ENCODE data around the gene LATS2. TPM values are rescaled to one million over a fixed set of nuclear protein-coding genes. Genes with fewer than 3 reads are reported as not detected.

The LATS2 gene
- total and polyA plus RNA-seq, 2 of the 8 experiments (the other 6 are each of a cell fraction or from before 2014, with no cell fraction given) = 8.3 to 26.2 TPM

DNA sequence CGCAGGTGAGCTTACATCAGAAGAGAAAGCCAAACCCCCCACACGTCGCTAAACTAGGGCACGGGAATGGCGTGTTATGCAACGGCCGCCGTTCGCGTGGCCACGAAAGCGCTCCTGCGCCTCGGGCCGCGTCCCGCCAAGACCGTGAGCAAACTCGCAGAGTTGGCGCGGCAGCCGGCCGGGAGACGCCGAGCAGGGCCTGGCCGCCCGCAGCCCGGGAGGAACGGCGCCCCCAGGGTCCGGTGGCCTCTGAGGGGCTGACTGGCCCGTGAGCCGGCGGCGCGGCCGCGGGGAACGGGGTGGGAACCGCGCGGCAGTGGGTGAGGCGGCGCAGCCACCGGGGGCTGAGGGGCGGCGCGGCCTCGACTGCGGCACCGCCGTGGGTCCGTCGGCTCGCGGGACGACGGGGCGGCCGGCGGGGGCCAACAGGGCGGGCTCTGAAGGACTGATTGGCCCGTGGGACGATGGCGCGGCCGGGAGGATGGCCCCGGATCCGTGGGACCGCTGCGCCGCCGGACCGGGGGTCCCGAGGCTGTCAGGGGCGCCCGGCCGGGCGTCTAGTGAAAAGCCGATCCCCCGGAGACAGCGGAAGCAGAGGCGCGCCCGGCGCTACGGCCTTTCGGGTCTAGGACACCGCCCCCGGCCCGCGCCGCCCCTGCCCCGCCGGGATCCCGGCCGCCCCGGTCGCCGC, 903 bp downstream of the LATS2 start:
- DNase-seq (ENCODE audit: low read depth in 1 of 2, low spot score in 2 of 2) = peak in 1 of 2 experiments; percentile 62
- WGBS, 2 experiments (ENCODE audit: extremely low coverage in 1 of 2, insufficient coverage in 1 of 2, insufficient read length in 1 of 2, insufficient replicate concordance in 2 of 2, low coverage in 1 of 2, low lambda C conversion rate in 2 of 2, missing lambda C conversion rate in 1 of 2) = 1% methylated on average over 22 of the region's 100 CpGs; no CpG with 5 or more reads in 1 of the 2 experiments
- no peak for FAIRE-seq
- peak overlapping the region; percentile 92 for H2BK12ac ChIP-seq (ENCODE audit: low read depth, low read length)
- H3K27me3 ChIP-seq (replicated peaks in 1 of 4; ENCODE audit: control insufficient read depth in 3 of 4, extremely low read depth in 1 of 4, insufficient read depth in 3 of 4, low read length in 3 of 4) = no peaks in the 10 kb centered on the region
- H3K18ac ChIP-seq (ENCODE audit: extremely low read depth, low read length) = peak overlapping the region; percentile 60
- H3K56ac ChIP-seq (replicated peaks; ENCODE audit: insufficient read length, low read depth, low read length) = peak overlapping the region; percentile 79
- peaks cover 13 to 48% of the 10 kb centered on the region in 2 experiments for H3K79me2 ChIP-seq (ENCODE audit: control insufficient read depth in 1 of 2, insufficient read depth in 2 of 2, low read length in 2 of 2)
- no peak overlapping the region for H3K23ac ChIP-seq (ENCODE audit: insufficient read length)
- H3K4me1 ChIP-seq (replicated peaks in 1 of 4; ENCODE audit: control insufficient read depth in 3 of 4, insufficient read depth in 4 of 4, low read length in 3 of 4) = peaks cover 0 to 5% (median 5%) of the 10 kb centered on the region in 4 experiments; a peak in 4 of 7 replicates
- no peak overlapping the region for H2BK20ac ChIP-seq (ENCODE audit: low read length)
- no peak overlapping the region for H2AK5ac ChIP-seq (ENCODE audit: low read depth, low read length)
- H4K8ac ChIP-seq (ENCODE audit: extremely low read depth, insufficient read depth, low read length) = peak overlapping the region; percentile 86
- H3K9ac ChIP-seq (replicated peaks in 1 of 4; ENCODE audit: extremely low read depth in 1 of 4, low read depth in 3 of 4, low read length in 3 of 4) = peak overlapping the region; percentile 89 to 100 (median 91)
- H3K9me3 ChIP-seq (ENCODE audit: insufficient read depth in 2 of 2, low read depth in 1 of 2, low read length in 1 of 2) = no peaks in the 10 kb centered on the region
- peak overlapping the region; percentile 97; the same call in 1 of the 2 replicates for H3K27ac ChIP-seq (ENCODE audit: low read depth, low read length)
- no peak overlapping the region for H3K14ac ChIP-seq (ENCODE audit: insufficient read length)
- peak overlapping the region; percentile 75 to 88 for H3K4me2 ChIP-seq (ENCODE audit: insufficient read depth in 1 of 2, low read depth in 2 of 2, low read length in 2 of 2)
- H3K4ac ChIP-seq (replicated peaks; ENCODE audit: insufficient read length, low read depth, low read length) = no peak overlapping the region
- H3K4me3 ChIP-seq (ENCODE audit: extremely low read depth in 1 of 4, insufficient read depth in 2 of 4, low read depth in 3 of 4, low read length in 4 of 4) = peak overlapping the region; percentile 83 to 97 (median 88)
- H3K36me3 ChIP-seq (ENCODE audit: control insufficient read depth in 2 of 4, insufficient read depth in 4 of 4, low read length in 3 of 4) = no peaks in the 10 kb centered on the region
- peak overlapping the region; percentile 92; the same call in 1 of the 2 replicates for H2BK15ac ChIP-seq (ENCODE audit: low read length)
- POLR2A ChIA-PET (ENCODE audit: partially characterized antibody) = interaction anchor here (0.8 to 4.9 kb wide), 25 partner anchors 9 to 117 kb away, joined by 3 to 45 read pairs (median 6); partner anchors contain the start of genes MRPL57 and SKA3
- H2BK5ac ChIP-seq (ENCODE audit: low read depth, low read length) = no peak overlapping the region; the same call in 1 of the 2 replicates
- peaks cover 4% of the 10 kb centered on the region; the same call in 1 of the 2 replicates for H3K23me2 ChIP-seq (ENCODE audit: low read depth, low read length)
- CTCF ChIA-PET (ENCODE audit: partially characterized antibody) = interaction anchor here (0.6 to 1.5 kb wide), 2 partner anchors 11 to 353 kb away, joined by 3 read pairs; no protein-coding TSS in a partner anchor
- H3K79me1 ChIP-seq (ENCODE audit: low read depth, low read length) = peaks cover 5% of the 10 kb centered on the region
- no peak overlapping the region for H2AFZ ChIP-seq (ENCODE audit: low read length)
- peak overlapping the region; percentile 46 for H4K5ac ChIP-seq (ENCODE audit: insufficient read length, low read depth, low read length)
- peaks cover 14 to 28% of the 10 kb centered on the region in 2 experiments for H4K20me1 ChIP-seq (replicated peaks in 1 of 2; ENCODE audit: control insufficient read depth in 1 of 2, insufficient read depth in 2 of 2, low read length in 2 of 2)
- H2BK120ac ChIP-seq (replicated peaks; ENCODE audit: low read depth, low read length) = no peak overlapping the region
- H4K91ac ChIP-seq (replicated peaks; ENCODE audit: insufficient read length, low read length) = peak overlapping the region; percentile 65
- TF ChIP-seq TBP (IDR thresholded peaks at IDR 0.05; ENCODE audit: low read depth, low read length) (peak; percentile 42; the same call in 1 of the 2 replicates), POLR2A (IDR thresholded peaks at IDR 0.05; ENCODE audit: control extremely low read depth in 1 of 2, low read depth in 2 of 2, low read length in 2 of 2) (peak in 1 of 2 experiments; percentile 34; a peak in 2 of 3 replicates), PHF8 (conservative IDR thresholded peaks at IDR 0.05; ENCODE audit: low read depth, low read length) (0 out of 2 replicates have a peak, but pooled peaks have one; percentile 23), RBBP5 (IDR thresholded peaks at IDR 0.05; ENCODE audit: borderline replicate concordance, low read depth, low read length) (peak; percentile 47; the same call in 1 of the 2 replicates), KDM4A (IDR thresholded peaks at IDR 0.05; ENCODE audit: low read depth, low read length, severe bottlenecking) (peak; percentile 20), CREB1 (IDR thresholded peaks at IDR 0.05) (0 out of 2 replicates have a peak, but pooled peaks have one; percentile 22), SUZ12 (IDR thresholded peaks at IDR 0.05; ENCODE audit: low read length) (0 out of 2 replicates have a peak, but pooled peaks have one; percentile 12), SIN3A (conservative IDR thresholded peaks at IDR 0.05 in 1 of 2, IDR thresholded peaks at IDR 0.05 in 1 of 2; ENCODE audit: low read depth in 1 of 2, low read length in 2 of 2) (no peak), TAF7 (optimal IDR thresholded peaks at IDR 0.05; ENCODE audit: borderline replicate concordance, low read depth, low read length) (peak; percentile 55)
- TF ChIP-seq, protein P1, sequence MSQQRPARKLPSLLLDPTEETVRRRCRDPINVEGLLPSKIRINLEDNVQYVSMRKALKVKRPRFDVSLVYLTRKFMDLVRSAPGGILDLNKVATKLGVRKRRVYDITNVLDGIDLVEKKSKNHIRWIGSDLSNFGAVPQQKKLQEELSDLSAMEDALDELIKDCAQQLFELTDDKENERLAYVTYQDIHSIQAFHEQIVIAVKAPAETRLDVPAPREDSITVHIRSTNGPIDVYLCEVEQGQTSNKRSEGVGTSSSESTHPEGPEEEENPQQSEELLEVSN (IDR thresholded peaks at IDR 0.05) = 0 out of 2 replicates have a peak, but pooled peaks have one; percentile 14
